ENCODE data around the gene NPEPL1.

DNA sequence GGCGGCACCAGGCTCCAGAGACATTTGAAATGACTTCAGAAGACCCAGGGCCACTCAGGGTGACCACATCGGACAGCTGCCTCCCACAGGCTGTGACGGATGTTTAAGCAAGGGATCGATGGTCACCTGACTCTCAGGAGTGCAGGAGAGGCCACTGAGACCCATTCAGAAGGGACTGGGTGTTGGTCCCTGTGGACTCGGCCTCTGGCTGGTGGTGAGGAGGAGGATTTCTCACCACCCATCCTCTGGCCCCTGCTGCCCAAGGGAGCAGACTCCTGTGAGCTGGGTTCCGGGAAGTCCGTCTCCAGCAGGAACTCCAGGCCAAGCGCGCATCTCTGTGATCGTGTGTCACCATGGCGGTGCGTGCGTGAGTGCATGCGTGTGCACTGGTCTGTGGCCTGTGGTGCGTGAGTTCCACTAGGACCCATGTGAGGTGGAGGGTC is 25.5 kb downstream of the NPEPL1 start:
- TF ChIP-seq, protein P1, sequence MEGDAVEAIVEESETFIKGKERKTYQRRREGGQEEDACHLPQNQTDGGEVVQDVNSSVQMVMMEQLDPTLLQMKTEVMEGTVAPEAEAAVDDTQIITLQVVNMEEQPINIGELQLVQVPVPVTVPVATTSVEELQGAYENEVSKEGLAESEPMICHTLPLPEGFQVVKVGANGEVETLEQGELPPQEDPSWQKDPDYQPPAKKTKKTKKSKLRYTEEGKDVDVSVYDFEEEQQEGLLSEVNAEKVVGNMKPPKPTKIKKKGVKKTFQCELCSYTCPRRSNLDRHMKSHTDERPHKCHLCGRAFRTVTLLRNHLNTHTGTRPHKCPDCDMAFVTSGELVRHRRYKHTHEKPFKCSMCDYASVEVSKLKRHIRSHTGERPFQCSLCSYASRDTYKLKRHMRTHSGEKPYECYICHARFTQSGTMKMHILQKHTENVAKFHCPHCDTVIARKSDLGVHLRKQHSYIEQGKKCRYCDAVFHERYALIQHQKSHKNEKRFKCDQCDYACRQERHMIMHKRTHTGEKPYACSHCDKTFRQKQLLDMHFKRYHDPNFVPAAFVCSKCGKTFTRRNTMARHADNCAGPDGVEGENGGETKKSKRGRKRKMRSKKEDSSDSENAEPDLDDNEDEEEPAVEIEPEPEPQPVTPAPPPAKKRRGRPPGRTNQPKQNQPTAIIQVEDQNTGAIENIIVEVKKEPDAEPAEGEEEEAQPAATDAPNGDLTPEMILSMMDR (IDR thresholded peaks at IDR 0.05): no peak
- TF ChIP-seq POLR2AphosphoS5 (IDR thresholded peaks at IDR 0.05) (no peak), POLR2A (IDR thresholded peaks at IDR 0.05) (no peak), EP300 (IDR thresholded peaks at IDR 0.05) (no peak)
